Heart left ventricle (tissue), 16 donors: ENCODE data around the gene BORCS5. TPM values are rescaled to one million over a fixed set of nuclear protein-coding genes. Genes with fewer than 3 reads are reported as not detected.
"Not testable (repeated sequence)": the region's sequence is repeated elsewhere in the genome, so short reads cannot be mapped to it uniquely, and the experiment has no call there.

Experiments
- ATAC-seq, 4 donors: fragments of 200-7000 bp; cut with Tn5 transposase; one replicate each; pipeline ENCODE4 v1.9.1; 2020 to 2022; ENCODE audit warnings: moderate library complexity in 4 of 4, mild to moderate bottlenecking in 3 of 4, moderate number of reproducible peaks in 1 of 4
- DNase-seq, 5 donors: peaks; one replicate each; pipeline ENCODE4 v3.0.0-alpha.2; 2020
- H3K27ac ChIP-seq, 12 donors: fragments of 200-600 bp; sonication (generic) in 4 of 12; one replicate each; pipeline versions ENCODE4 v1.5.0 to v1.8.0; 2016 to 2022; ENCODE audit warnings: mild to moderate bottlenecking in 2 of 12
- H3K27me3 ChIP-seq, 9 donors: fragments of 200-600 bp; sonication (generic) in 2 of 9; one replicate each; pipeline versions ENCODE4 v1.5.1 to v1.8.0; 2016 to 2022; ENCODE audit warnings: mild to moderate bottlenecking in 3 of 9
- H3K36me3 ChIP-seq, 9 donors: fragments of 200-600 bp; sonication (generic) in 2 of 9; one replicate each; pipeline versions ENCODE4 v1.5.0 to v1.8.0; 2018 to 2022; ENCODE audit warnings: mild to moderate bottlenecking in 2 of 9
- H3K4me1 ChIP-seq, 12 donors: fragments of 200-600 bp; sonication (generic) in 4 of 12; one replicate each; pipeline versions ENCODE4 v1.5.0 to v1.8.0; 2016 to 2022; ENCODE audit warnings: mild to moderate bottlenecking in 3 of 12
- H3K4me3 ChIP-seq, 12 donors: fragments of 200-600 bp; sonication (generic) in 4 of 12; one replicate each; pipeline versions ENCODE4 v1.5.0 to v1.8.0; 2017 to 2022; ENCODE audit warnings: mild to moderate bottlenecking in 9 of 12, moderate library complexity in 4 of 12
- H3K9me3 ChIP-seq, 12 donors: fragments of 200-600 bp; sonication (generic) in 4 of 12; one replicate each; pipeline versions ENCODE4 v1.5.0 to v1.8.0; 2016 to 2022; ENCODE audit warnings: mild to moderate bottlenecking in 1 of 12
- POLR2A ChIP-seq, 2 donors: fragments of 450-650 bp; IDR thresholded peaks; one replicate each; pipeline ENCODE4 v1.6.1; 2017; ENCODE audit warnings: antibody characterized with exemption in 2 of 2, mild to moderate bottlenecking in 2 of 2, moderate library complexity in 2 of 2
- WGBS, 4 donors: extraction: QIAGEN DNeasy Blood & Tissue Kit in 2 of 4; methylation state at CpG; one replicate each; pipeline versions ENCODE4 v1.1.5 to v1.1.7; 2013 to 2018; 5-methylcytosine and 5-hydroxymethylcytosine counted together
- intact Hi-C, 10 donors: fragments of 100-400 bp; cut with DNase I; formaldehyde crosslinking; loops; one replicate each; pipeline versions ENCODE4 v1.11.1 to v1.14.2; 2022
- polyA plus RNA-seq, 2 donors: library from polyadenylated mRNA; stranded (reverse); fragments of 200-250 nt; gene quantifications; one replicate each; pipeline ENCODE4 v1.2.3, GENCODE V29; 2013
- total RNA-seq, 9 donors: library from RNA; depleted of rRNA in 2 of 9; stranded (reverse); fragments of >200 nt in 2 of 9; fragmentation: NEBNext Ultra II Directional in 3 of 9; extraction: Animal tissue kit (Norgen Biotek cat#: 25700) in 3 of 9; gene quantifications; one replicate each; pipeline versions ENCODE4 v1.1.0 to v1.2.4, GENCODE V29; 2016 to 2023
- TF ChIP-seq, protein P1 (sequence below), 12 donors: fragments of 200-600 bp; sonication (generic) in 4 of 12; IDR thresholded peaks; one replicate each; pipeline versions ENCODE4 v1.5.0 to v1.8.0; 2018 to 2022; ENCODE audit warnings: antibody characterized with exemption in 12 of 12, mild to moderate bottlenecking in 5 of 12
- donor health status: ischemic (EF 13 %, LVEDD 7.1; RV severe dilation, severe dysfunction).
- donor health status: healthy with polysubstance abuse.
- donor health status: DM: no; HTN: yes; CAD: no.
- donor health status: DM: no; HTN: no; CAD: no.
- donor health status: ischemic (EF 25% LVEDD 6.9; RV normal size, moderate dysfunction).
- donor health status: ischemic (EF 25% LVEDD 5.7; RV mildly dilated, moderate dysfunction).
- donor health status: healthy.
- donor health status: DM: yes; HTN: yes; CAD: no.
- donor health status: ischemic (EF 35%, LVEDD 5.7; RV mildly dilated, moderate dysfunction).
- donor health status: nonischemic (EF 11% LVEDD 7.7; RV severe dilation, severe dysfunction).
- donor health status: DM: yes; HTN: yes; CAD: no.
- donor health status: PGD.
- donor health status: ischemic (EF 29% LVEDD 5.4; RV normal size, mild dysfunction).
- donor health status: nonischemic (EF 23%, LVEDD 6.1; RV moderate dilation, normal function).

BORCS5 gene
- total and polyA plus RNA-seq, 11 donors = 3.9 to 21.3 (median 12.3) TPM

DNA sequence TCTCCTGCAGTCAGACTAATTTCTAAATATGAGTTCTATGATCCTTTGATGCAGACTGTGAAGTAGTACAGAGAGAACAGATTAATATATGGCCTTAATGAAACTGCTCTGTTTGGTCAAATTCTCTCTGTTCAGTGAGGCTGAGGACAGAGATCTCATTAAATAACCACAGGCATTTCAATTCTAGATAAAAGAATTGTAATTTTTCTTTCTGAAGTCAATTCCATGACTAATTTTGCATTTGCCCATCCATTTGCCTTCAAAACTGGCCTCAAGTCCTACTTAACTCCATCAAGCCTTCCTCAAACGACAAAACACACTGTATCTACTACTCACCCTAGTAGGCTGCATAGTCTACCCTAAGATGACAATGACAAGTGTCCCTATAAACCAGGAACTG lies 138.7 kb downstream of the BORCS5 start:
- 82 to 94% (median 90%) methylated on average over 1 of the region's 1 CpG for WGBS, 4 donors
- Histone ChIP-seq H3K36me3 (peaks cover 0 to 43% (median 12%) of the 10 kb centered on the region in 9 donors), H3K4me1 (peaks cover 0 to 20% (median 3%) of the 10 kb centered on the region in 12 donors), H3K9me3 (no peaks in the 10 kb centered on the region), H3K27me3 (no peaks in the 10 kb centered on the region), H3K27ac (no peak overlapping the region), H3K4me3 (no peak overlapping the region)
- intact Hi-C loops = no loop called here
- TF ChIP-seq, protein P1, sequence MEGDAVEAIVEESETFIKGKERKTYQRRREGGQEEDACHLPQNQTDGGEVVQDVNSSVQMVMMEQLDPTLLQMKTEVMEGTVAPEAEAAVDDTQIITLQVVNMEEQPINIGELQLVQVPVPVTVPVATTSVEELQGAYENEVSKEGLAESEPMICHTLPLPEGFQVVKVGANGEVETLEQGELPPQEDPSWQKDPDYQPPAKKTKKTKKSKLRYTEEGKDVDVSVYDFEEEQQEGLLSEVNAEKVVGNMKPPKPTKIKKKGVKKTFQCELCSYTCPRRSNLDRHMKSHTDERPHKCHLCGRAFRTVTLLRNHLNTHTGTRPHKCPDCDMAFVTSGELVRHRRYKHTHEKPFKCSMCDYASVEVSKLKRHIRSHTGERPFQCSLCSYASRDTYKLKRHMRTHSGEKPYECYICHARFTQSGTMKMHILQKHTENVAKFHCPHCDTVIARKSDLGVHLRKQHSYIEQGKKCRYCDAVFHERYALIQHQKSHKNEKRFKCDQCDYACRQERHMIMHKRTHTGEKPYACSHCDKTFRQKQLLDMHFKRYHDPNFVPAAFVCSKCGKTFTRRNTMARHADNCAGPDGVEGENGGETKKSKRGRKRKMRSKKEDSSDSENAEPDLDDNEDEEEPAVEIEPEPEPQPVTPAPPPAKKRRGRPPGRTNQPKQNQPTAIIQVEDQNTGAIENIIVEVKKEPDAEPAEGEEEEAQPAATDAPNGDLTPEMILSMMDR (IDR thresholded peaks at IDR 0.05) = no peak
- no peak for TF ChIP-seq POLR2A (IDR thresholded peaks at IDR 0.05)
- DNase-seq = no peak
- no peak for ATAC-seq

GRCh38 chr12:12498210-12498609 lies 141.3 kb downstream of the BORCS5 start:
- ATAC-seq (no peak), DNase-seq (no peak)
- peaks cover 0 to 16% (median 3%) of the 10 kb centered on the region in 12 donors for H3K4me1 ChIP-seq
- no peaks in the 10 kb centered on the region for H3K27me3 ChIP-seq
- 92 to 98% (median 95%) methylated on average over 4 of the region's 4 CpGs for WGBS, 4 donors
- H3K4me3 ChIP-seq = no peak overlapping the region
- TF ChIP-seq POLR2A (IDR thresholded peaks at IDR 0.05) = no peak
- TF ChIP-seq, protein P1 (IDR thresholded peaks at IDR 0.05) = no peak
- H3K27ac ChIP-seq = no peak overlapping the region
- intact Hi-C loops = no loop called here
- no peaks in the 10 kb centered on the region for H3K9me3 ChIP-seq
- H3K36me3 ChIP-seq = peaks cover 0 to 48% (median 12%) of the 10 kb centered on the region in 9 donors

- WGBS, 4 donors = 93 to 97% (median 94%) methylated on average over 5 of the region's 5 CpGs
- intact Hi-C loops = loop anchor here in 1 of 10 donors (10.0 kb wide), 1 partner anchor 65 kb away; the partner anchor contains the start of gene DUSP16
- H3K36me3 ChIP-seq = peaks cover 0 to 42% (median 12%) of the 10 kb centered on the region in 9 donors
- H3K9me3 ChIP-seq = no peaks in the 10 kb centered on the region
- peaks cover 0 to 20% (median 5%) of the 10 kb centered on the region in 12 donors for H3K4me1 ChIP-seq
- no peak overlapping the region for H3K4me3 ChIP-seq
- H3K27ac ChIP-seq = no peak overlapping the region
- DNase-seq = no peak
- H3K27me3 ChIP-seq = no peaks in the 10 kb centered on the region
- TF ChIP-seq POLR2A (IDR thresholded peaks at IDR 0.05) = no peak
- TF ChIP-seq, protein P1 (IDR thresholded peaks at IDR 0.05) = no peak
- no peak for ATAC-seq
These were observed 143.2 kb downstream of the BORCS5 start for GRCh38 chr12:12499909-12500604.

GRCh38 chr12:12501121-12501520 lies 144.2 kb downstream of the BORCS5 start:
- ATAC-seq (no peak), DNase-seq (no peak)
- H3K36me3 ChIP-seq = peaks cover 0 to 37% (median 9%) of the 10 kb centered on the region in 9 donors
- no peaks in the 10 kb centered on the region for H3K9me3 ChIP-seq
- intact Hi-C loops = loop anchor here in 1 of 10 donors (10.0 kb wide), 1 partner anchor 64 kb away; the partner anchor contains the start of gene DUSP16
- H3K4me3 ChIP-seq = no peak overlapping the region
- no peak overlapping the region for H3K27ac ChIP-seq
- no peaks in the 10 kb centered on the region for H3K27me3 ChIP-seq
- TF ChIP-seq, protein P1 (IDR thresholded peaks at IDR 0.05) = no peak
- no peak for TF ChIP-seq POLR2A (IDR thresholded peaks at IDR 0.05)
- 47 to 56% (median 55%) methylated on average over 3 of the region's 3 CpGs for WGBS, 4 donors
- peaks cover 0 to 30% (median 14%) of the 10 kb centered on the region in 12 donors for H3K4me1 ChIP-seq

DNA sequence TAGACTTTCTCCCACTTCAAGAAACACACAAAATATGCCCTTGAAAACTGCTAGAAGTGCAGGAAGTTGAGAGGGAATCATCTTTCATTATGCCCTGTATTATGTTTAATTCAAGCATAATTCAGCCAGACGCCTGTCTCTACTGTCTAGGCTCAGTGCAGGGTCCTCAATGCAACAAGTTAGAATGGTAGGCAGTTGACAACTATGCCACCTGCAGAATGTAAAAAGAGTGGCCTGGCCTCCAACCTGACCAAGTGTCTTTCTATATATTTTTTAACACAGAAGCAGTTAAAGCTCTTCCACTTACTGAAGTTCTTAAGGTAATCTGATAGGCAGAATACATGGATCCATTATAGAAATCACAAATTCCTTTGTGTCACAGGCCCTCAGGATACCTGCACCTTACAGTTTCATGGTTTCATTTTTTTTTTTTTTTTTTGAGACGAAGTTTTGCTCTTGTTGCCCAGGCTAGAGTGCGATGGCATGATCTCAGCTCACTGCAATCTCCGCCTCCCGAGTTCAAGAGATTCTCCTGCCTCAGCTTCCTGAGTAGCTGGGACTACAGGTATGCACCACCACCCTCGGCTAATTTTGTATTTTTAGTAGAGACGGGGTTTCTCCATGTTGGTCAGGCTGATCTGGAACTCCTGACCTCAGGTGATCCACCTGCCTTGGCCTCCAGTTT lies 145.4 kb downstream of the BORCS5 start:
- not testable (repeated sequence) for DNase-seq, ATAC-seq, H3K9me3 ChIP-seq, H3K4me3 ChIP-seq, H3K27me3 ChIP-seq, H3K27ac ChIP-seq
- 91 to 97% (median 94%) methylated on average over 7 of the region's 7 CpGs for WGBS, 4 donors
- intact Hi-C loops = loop anchor here in 1 of 10 donors (10.0 kb wide), 1 partner anchor 63 kb away; the partner anchor contains the start of gene DUSP16
- H3K36me3 ChIP-seq = peaks cover 0 to 27% (median 5%) of the 10 kb centered on the region in 9 donors
- H3K4me1 ChIP-seq = peaks cover 5 to 39% (median 25%) of the 10 kb centered on the region in 12 donors
